ENCODE data around the gene CUL4A.
"Not testable (repeated sequence)": the region's sequence is repeated elsewhere in the genome, so short reads cannot be mapped to it uniquely, and the experiment has no call there.

CUL4A gene

GRCh38 chr13:113239986-113240385 lies 30.6 kb downstream of the CUL4A start:
- no peak for DNase-seq

GRCh38 chr13:113241623-113242022 lies 32.2 kb downstream of the CUL4A start:
- not testable (repeated sequence) for DNase-seq

GRCh38 chr13:113243847-113244246 lies 34.4 kb downstream of the CUL4A start:
- DNase-seq = no peak

GRCh38 chr13:113245849-113246796 lies 36.7 kb downstream of the CUL4A start:
- no peak for DNase-seq

- no peak for DNase-seq
These were observed 43.2 kb downstream of the CUL4A start for GRCh38 chr13:113252516-113253095.

GRCh38 chr13:113257908-113258307 lies 48.5 kb downstream of the CUL4A start:
- not testable (repeated sequence) for DNase-seq

- DNase-seq = no peak
These were observed 49.1 kb downstream of the CUL4A start for GRCh38 chr13:113258321-113259054.

GRCh38 chr13:113260996-113261395 lies 51.6 kb downstream of the CUL4A start:
- no peak for DNase-seq

GRCh38 chr13:113263016-113263415 lies 53.6 kb downstream of the CUL4A start:
- not testable (repeated sequence) for DNase-seq

GRCh38 chr13:113267642-113268405 lies 58.4 kb downstream of the CUL4A start:
- no peak for DNase-seq

- DNase-seq = no peak
These were observed 62.6 kb downstream of the CUL4A start for GRCh38 chr13:113272031-113272430.

GRCh38 chr13:113272701-113273181 lies 63.3 kb downstream of the CUL4A start:
- no peak for DNase-seq

GRCh38 chr13:113273321-113273720 lies 63.9 kb downstream of the CUL4A start:
- DNase-seq = no peak

GRCh38 chr13:113273851-113274590 lies 64.6 kb downstream of the CUL4A start:
- DNase-seq = no peak

- no peak for DNase-seq
These were observed 65.3 kb downstream of the CUL4A start for GRCh38 chr13:113274721-113275120.

- peak; percentile 45 for DNase-seq
These were observed 66.0 kb downstream of the CUL4A start for GRCh38 chr13:113275387-113275786.

GRCh38 chr13:113280126-113280525 lies 70.7 kb downstream of the CUL4A start:
- DNase-seq = no peak

- DNase-seq = no peak
These were observed 74.5 kb downstream of the CUL4A start for GRCh38 chr13:113283904-113284303.

- DNase-seq = no peak
These were observed 79.5 kb downstream of the CUL4A start for GRCh38 chr13:113288880-113289279.

- no peak for DNase-seq
These were observed 81.7 kb downstream of the CUL4A start for GRCh38 chr13:113291129-113291528.

GRCh38 chr13:113292021-113292862 lies 82.8 kb downstream of the CUL4A start:
- no peak for DNase-seq
